ENCODE measurements around the gene ABTB1.

GRCh38 chr3:127676921-127677351, 4.2 kb downstream of the ABTB1 start:
- TF ChIP-seq CTCF (IDR thresholded peaks at IDR 0.05; ENCODE audit: low read depth, low read length) (no peak), MAX (IDR thresholded peaks at IDR 0.05; ENCODE audit: low read depth, low read length) (no peak), POLR2A (IDR thresholded peaks at IDR 0.05; ENCODE audit: extremely low read depth, insufficient read length) (no peak), MYC (IDR thresholded peaks at IDR 0.05; ENCODE audit: low read depth, low read length) (no peak)
